ENCODE measurements around the gene TNFAIP3. TPM values are rescaled to one million over a fixed set of nuclear protein-coding genes. Genes with fewer than 3 reads are reported as not detected.

Gene TNFAIP3
- total and polyA plus RNA-seq, 12 donors: 2.9 to 33.3 (median 7.8) TPM

- H3K27ac ChIP-seq: no peak overlapping the region
- no peaks in the 10 kb centered on the region for H3K9me3 ChIP-seq
- no peak for TF ChIP-seq CTCF (IDR thresholded peaks at IDR 0.05)
- no peaks in the 10 kb centered on the region for H3K4me1 ChIP-seq
- no peaks in the 10 kb centered on the region for H3K27me3 ChIP-seq
- H3K4me3 ChIP-seq: no peak overlapping the region
- DNase-seq (no peak), ATAC-seq (no peak)
- intact Hi-C loops (cut with DNase I): no loop called here
- no peaks in the 10 kb centered on the region for H3K36me3 ChIP-seq
- WGBS, 2 donors: 95% methylated on average over 3 of the region's 3 CpGs
These were observed 52.4 kb downstream of the TNFAIP3 start for GRCh38 chr6:137919502-137919823.

- no peaks in the 10 kb centered on the region for H3K4me1 ChIP-seq
- H3K9me3 ChIP-seq: no peaks in the 10 kb centered on the region
- no peaks in the 10 kb centered on the region for H3K36me3 ChIP-seq
- DNase-seq (no peak), ATAC-seq (no peak)
- no peak for TF ChIP-seq CTCF (IDR thresholded peaks at IDR 0.05)
- H3K27me3 ChIP-seq: peaks cover 0 to under 1% (median 0%) of the 10 kb centered on the region in 7 donors
- H3K27ac ChIP-seq: no peak overlapping the region
- no peak overlapping the region for H3K4me3 ChIP-seq
- WGBS, 2 donors: 88 to 89% methylated on average over 8 of the region's 8 CpGs
- intact Hi-C loops (cut with DNase I): no loop called here
These were observed 53.0 kb downstream of the TNFAIP3 start for GRCh38 chr6:137919837-137920730.

GRCh38 chr6:137921823-137922222, 54.8 kb downstream of the TNFAIP3 start:
- Histone ChIP-seq H3K36me3 (no peaks in the 10 kb centered on the region), H3K4me1 (peaks cover 0 to 13% (median 0%) of the 10 kb centered on the region in 9 donors), H3K27ac (no peak overlapping the region), H3K27me3 (peaks cover 0 to 4% (median 0%) of the 10 kb centered on the region in 7 donors), H3K9me3 (no peaks in the 10 kb centered on the region), H3K4me3 (no peak overlapping the region)
- TF ChIP-seq CTCF (IDR thresholded peaks at IDR 0.05): peak in 1 of 9 donors; percentile 38
- intact Hi-C loops (cut with DNase I): no loop called here
- ATAC-seq (no peak), DNase-seq (no peak)
- 91% methylated on average over 5 of the region's 5 CpGs for WGBS, 2 donors

- ATAC-seq: no peak
- Histone ChIP-seq H3K27me3 (peaks cover 0 to 4% (median 0%) of the 10 kb centered on the region in 7 donors), H3K4me1 (peaks cover 0 to 34% (median 0%) of the 10 kb centered on the region in 9 donors), H3K9me3 (no peaks in the 10 kb centered on the region), H3K4me3 (no peak overlapping the region), H3K27ac (no peak overlapping the region), H3K36me3 (no peaks in the 10 kb centered on the region)
- TF ChIP-seq CTCF (IDR thresholded peaks at IDR 0.05): no peak
- intact Hi-C loops (cut with DNase I): no loop called here
- WGBS, 2 donors: 70 to 78% methylated on average over 4 of the region's 4 CpGs
- no peak for DNase-seq
These were observed 57.0 kb downstream of the TNFAIP3 start for GRCh38 chr6:137923866-137924653.
